OCI-LY1 (cell line): ENCODE data around the gene WWOX.

Experiments
- H2AFZ ChIP-seq: fragments of 200-600 bp; sonication (generic), shearing (Covaris generic); 2 replicates; pipeline ENCODE4 v1.6.0; 2014; ENCODE audit warnings: antibody characterized with exemption, mild to moderate bottlenecking, low read length
- H3F3A ChIP-seq: fragments of 200-600 bp; sonication (generic), shearing (Covaris generic); 2 replicates; pipeline ENCODE4 v1.6.0; 2014; ENCODE audit warnings: mild to moderate bottlenecking, antibody characterized with exemption, low read length, moderate library complexity; ENCODE audit not compliant: insufficient read depth
- H3K27ac ChIP-seq: fragments of 200-600 bp; sonication (generic); 2 replicates; pipeline ENCODE4 v1.5.1; 2014; ENCODE audit warnings: low read length, mixed run types, mild to moderate bottlenecking, low read depth; ENCODE audit not compliant: poor library complexity, severe bottlenecking
- H3K27me3 ChIP-seq: fragments of 200-600 bp; sonication (generic); 2 replicates; pipeline ENCODE4 v1.6.0; 2014; ENCODE audit warnings: antibody characterized with exemption, mild to moderate bottlenecking, low read length, moderate library complexity; ENCODE audit not compliant: insufficient read depth
- H3K36me3 ChIP-seq: fragments of 200-600 bp; sonication (generic); 2 replicates; pipeline ENCODE4 v1.6.1; 2014; ENCODE audit warnings: mild to moderate bottlenecking, antibody characterized with exemption, low read length, moderate library complexity, mixed read lengths; ENCODE audit not compliant: insufficient read depth
- H3K4me1 ChIP-seq: fragments of 200-600 bp; sonication (generic); 2 replicates; pipeline ENCODE4 v1.5.1; 2014; ENCODE audit warnings: mild to moderate bottlenecking, low read length, moderate library complexity; ENCODE audit not compliant: insufficient read depth, severe bottlenecking
- H3K4me2 ChIP-seq: fragments of 200-600 bp; sonication (generic), shearing (Covaris generic); 2 replicates; pipeline ENCODE4 v1.6.1; 2014; ENCODE audit warnings: low read length
- H3K4me3 ChIP-seq: fragments of 200-600 bp; sonication (generic); 2 replicates; pipeline ENCODE4 v1.5.1; 2014; ENCODE audit warnings: low read length, low read depth, mild to moderate bottlenecking, mixed read lengths; ENCODE audit not compliant: poor library complexity, severe bottlenecking
- H3K79me2 ChIP-seq: fragments of 200-600 bp; shearing (Covaris generic); 2 replicates; pipeline ENCODE4 v1.6.1; 2016; ENCODE audit warnings: mixed run types, low read length, mixed read lengths; ENCODE audit not compliant: insufficient read depth
- H3K9ac ChIP-seq: fragments of 200-600 bp; sonication (generic), shearing (Covaris generic); 2 replicates; pipeline ENCODE4 v1.6.1; 2014; ENCODE audit warnings: mild to moderate bottlenecking, low read length, mixed read lengths
- H3K9me2 ChIP-seq: fragments of 200-600 bp; sonication (generic), shearing (Covaris generic); 2 replicates; pipeline ENCODE4 v1.6.1; 2014; ENCODE audit warnings: low read depth, mild to moderate bottlenecking, low read length, mixed read lengths
- H3K9me3 ChIP-seq: fragments of 200-600 bp; shearing (Covaris generic); 2 replicates; pipeline ENCODE4 v1.6.1; 2014; ENCODE audit warnings: low read length, mixed read lengths
- H4K20me1 ChIP-seq: fragments of 200-600 bp; sonication (generic), shearing (Covaris generic); 2 replicates; pipeline ENCODE4 v1.6.0; 2016; ENCODE audit warnings: mild to moderate bottlenecking, low read length; ENCODE audit not compliant: insufficient read depth
- EZH2 ChIP-seq: fragments of 200-600 bp; sonication (generic), shearing (Covaris generic); IDR thresholded peaks from 2 replicates; pipeline ENCODE4 v1.8.0; 2017; ENCODE audit warnings: borderline replicate concordance, mixed run types, mild to moderate bottlenecking, antibody characterized with exemption, low read length, moderate library complexity, mixed read lengths
- TF ChIP-seq, protein P1 (sequence below): fragments of 200-600 bp; sonication (generic), shearing (Covaris generic); IDR thresholded peaks from 2 replicates; pipeline ENCODE4 v1.5.1; 2017; ENCODE audit warnings: mild to moderate bottlenecking, antibody characterized with exemption, low read length, moderate library complexity, mixed read lengths

The WWOX gene

DNA sequence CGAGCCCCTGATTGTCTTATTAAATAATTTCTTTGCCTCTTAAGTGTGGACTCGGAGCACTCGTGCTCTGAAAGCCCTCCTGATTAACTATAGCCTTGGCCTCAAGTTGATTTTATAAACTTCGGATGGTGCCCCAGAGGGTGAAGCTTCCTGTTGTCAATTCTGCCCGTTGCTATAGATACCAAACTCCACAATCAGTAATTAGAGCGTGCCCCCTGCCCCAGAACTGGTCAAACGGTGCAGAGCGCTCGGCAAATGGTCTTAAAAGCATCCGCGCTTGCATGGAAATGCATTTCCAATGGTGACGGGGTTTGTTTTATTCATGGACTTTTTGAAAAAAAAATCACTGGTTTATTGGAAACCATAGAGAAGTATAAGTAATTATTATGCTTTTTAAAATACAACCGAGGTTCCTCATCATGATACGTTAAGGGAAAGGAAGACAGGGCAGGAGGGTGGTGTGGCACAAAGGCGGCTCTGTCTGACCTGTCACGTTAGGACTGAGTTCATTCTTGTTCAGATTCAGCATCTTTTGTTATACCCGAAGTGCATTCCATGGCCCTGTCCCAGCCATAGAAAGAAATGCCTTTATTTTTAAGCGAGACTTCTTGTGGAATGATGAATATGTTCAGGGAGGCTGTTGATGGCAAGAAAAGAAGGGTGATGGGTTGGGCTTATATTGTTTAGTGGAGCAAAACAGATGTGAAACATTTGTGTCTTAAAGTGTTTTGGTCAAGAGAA is 1024.7 kb downstream of the WWOX start:
- no peaks in the 10 kb centered on the region for H4K20me1 ChIP-seq
- TF ChIP-seq, protein P1, sequence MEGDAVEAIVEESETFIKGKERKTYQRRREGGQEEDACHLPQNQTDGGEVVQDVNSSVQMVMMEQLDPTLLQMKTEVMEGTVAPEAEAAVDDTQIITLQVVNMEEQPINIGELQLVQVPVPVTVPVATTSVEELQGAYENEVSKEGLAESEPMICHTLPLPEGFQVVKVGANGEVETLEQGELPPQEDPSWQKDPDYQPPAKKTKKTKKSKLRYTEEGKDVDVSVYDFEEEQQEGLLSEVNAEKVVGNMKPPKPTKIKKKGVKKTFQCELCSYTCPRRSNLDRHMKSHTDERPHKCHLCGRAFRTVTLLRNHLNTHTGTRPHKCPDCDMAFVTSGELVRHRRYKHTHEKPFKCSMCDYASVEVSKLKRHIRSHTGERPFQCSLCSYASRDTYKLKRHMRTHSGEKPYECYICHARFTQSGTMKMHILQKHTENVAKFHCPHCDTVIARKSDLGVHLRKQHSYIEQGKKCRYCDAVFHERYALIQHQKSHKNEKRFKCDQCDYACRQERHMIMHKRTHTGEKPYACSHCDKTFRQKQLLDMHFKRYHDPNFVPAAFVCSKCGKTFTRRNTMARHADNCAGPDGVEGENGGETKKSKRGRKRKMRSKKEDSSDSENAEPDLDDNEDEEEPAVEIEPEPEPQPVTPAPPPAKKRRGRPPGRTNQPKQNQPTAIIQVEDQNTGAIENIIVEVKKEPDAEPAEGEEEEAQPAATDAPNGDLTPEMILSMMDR = no peak
- TF ChIP-seq EZH2 = no peak
- H3K36me3 ChIP-seq = no peaks in the 10 kb centered on the region
- no peak overlapping the region for H3K9ac ChIP-seq
- no peak overlapping the region for H3K27ac ChIP-seq
- H3K27me3 ChIP-seq = no peaks in the 10 kb centered on the region
- no peak overlapping the region for H3K4me2 ChIP-seq
- H3K9me3 ChIP-seq = no peaks in the 10 kb centered on the region
- no peaks in the 10 kb centered on the region for H3K4me1 ChIP-seq
- no peak overlapping the region for H3K4me3 ChIP-seq
- no peaks in the 10 kb centered on the region for H3F3A ChIP-seq
- H2AFZ ChIP-seq = no peak overlapping the region
- no peaks in the 10 kb centered on the region for H3K9me2 ChIP-seq
- no peaks in the 10 kb centered on the region for H3K79me2 ChIP-seq

DNA sequence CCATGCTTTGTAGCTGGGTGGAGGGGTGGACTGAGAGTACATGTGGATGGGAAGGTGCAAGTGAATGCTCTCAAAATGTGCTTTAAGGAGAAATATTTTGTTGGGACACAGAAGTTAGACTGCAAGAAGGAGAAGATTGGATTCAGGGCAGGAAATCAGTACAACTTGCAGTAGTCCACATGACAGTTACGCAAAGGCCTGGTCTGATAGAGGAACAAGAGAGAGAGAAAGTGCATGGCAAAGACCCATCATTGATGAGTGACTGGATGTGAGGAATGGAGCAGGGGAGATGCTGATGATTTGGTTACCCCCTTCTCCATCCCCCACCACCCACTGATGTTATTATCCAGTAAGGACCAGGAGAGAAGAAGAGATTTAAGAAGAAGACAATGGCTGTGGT is 1028.3 kb downstream of the WWOX start:
- Histone ChIP-seq H4K20me1 (no peaks in the 10 kb centered on the region), H3K9me2 (no peaks in the 10 kb centered on the region), H3K27me3 (no peaks in the 10 kb centered on the region), H3F3A (no peaks in the 10 kb centered on the region), H3K9ac (no peak overlapping the region), H3K79me2 (no peaks in the 10 kb centered on the region), H3K36me3 (no peaks in the 10 kb centered on the region), H3K4me3 (no peak overlapping the region), H3K9me3 (no peaks in the 10 kb centered on the region), H3K27ac (no peak overlapping the region), H3K4me2 (no peak overlapping the region), H3K4me1 (no peaks in the 10 kb centered on the region), H2AFZ (no peak overlapping the region)
- TF ChIP-seq, protein P1 = no peak
- no peak for TF ChIP-seq EZH2

- Histone ChIP-seq H3F3A (no peaks in the 10 kb centered on the region), H3K4me2 (no peak overlapping the region), H3K9ac (no peak overlapping the region), H4K20me1 (no peaks in the 10 kb centered on the region), H3K4me1 (no peaks in the 10 kb centered on the region), H2AFZ (no peak overlapping the region), H3K9me3 (no peaks in the 10 kb centered on the region), H3K4me3 (no peak overlapping the region), H3K36me3 (no peaks in the 10 kb centered on the region), H3K27me3 (no peaks in the 10 kb centered on the region), H3K27ac (no peak overlapping the region), H3K9me2 (no peaks in the 10 kb centered on the region), H3K79me2 (no peaks in the 10 kb centered on the region)
- TF ChIP-seq EZH2 = no peak
- TF ChIP-seq, protein P1 = no peak
Measured at GRCh38 chr16:79128706-79129105, 1029.3 kb downstream of the WWOX start.
